ENCODE data around the gene GDF10. TPM values are rescaled to one million over a fixed set of nuclear protein-coding genes. Genes with fewer than 3 reads are reported as not detected.

Gene GDF10
- total RNA-seq, 2 donors from 2014 or later: 6.6 to 8.0 TPM

- no peaks in the 10 kb centered on the region for H3K9me3 ChIP-seq
- DNase-seq: no peak
- TF ChIP-seq, protein P1, sequence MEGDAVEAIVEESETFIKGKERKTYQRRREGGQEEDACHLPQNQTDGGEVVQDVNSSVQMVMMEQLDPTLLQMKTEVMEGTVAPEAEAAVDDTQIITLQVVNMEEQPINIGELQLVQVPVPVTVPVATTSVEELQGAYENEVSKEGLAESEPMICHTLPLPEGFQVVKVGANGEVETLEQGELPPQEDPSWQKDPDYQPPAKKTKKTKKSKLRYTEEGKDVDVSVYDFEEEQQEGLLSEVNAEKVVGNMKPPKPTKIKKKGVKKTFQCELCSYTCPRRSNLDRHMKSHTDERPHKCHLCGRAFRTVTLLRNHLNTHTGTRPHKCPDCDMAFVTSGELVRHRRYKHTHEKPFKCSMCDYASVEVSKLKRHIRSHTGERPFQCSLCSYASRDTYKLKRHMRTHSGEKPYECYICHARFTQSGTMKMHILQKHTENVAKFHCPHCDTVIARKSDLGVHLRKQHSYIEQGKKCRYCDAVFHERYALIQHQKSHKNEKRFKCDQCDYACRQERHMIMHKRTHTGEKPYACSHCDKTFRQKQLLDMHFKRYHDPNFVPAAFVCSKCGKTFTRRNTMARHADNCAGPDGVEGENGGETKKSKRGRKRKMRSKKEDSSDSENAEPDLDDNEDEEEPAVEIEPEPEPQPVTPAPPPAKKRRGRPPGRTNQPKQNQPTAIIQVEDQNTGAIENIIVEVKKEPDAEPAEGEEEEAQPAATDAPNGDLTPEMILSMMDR (IDR thresholded peaks at IDR 0.05): no peak
- no peak for TF ChIP-seq POLR2A (IDR thresholded peaks at IDR 0.05)
- H3K4me1 ChIP-seq: no peaks in the 10 kb centered on the region
- no peak within 1 kb of the TSS for H3K27ac ChIP-seq
- H3K27me3 ChIP-seq: no peaks in the 10 kb centered on the region
- H3K36me3 ChIP-seq (replicated peaks in 1 of 2; ENCODE audit: insufficient read depth in 1 of 2, low read depth in 2 of 2): no peaks in the 10 kb centered on the region
- 88 to 95% methylated on average over 1 to 5 of the region's 5 CpGs for WGBS, 2 donors
- ATAC-seq: no peak
- no peak within 1 kb of the TSS for H3K4me3 ChIP-seq
- intact Hi-C loops (cut with DNase I): no loop called here
These were observed 48.2 kb downstream of the GDF10 start, which contains the start of gene RBP3 for GRCh38 chr10:47348138-47348651. RBP3 (plus strand) TSS chr10:47348363; CDS start chr10:47348485, 122 bp downstream.

GRCh38 chr10:47348661-47349470, 48.9 kb downstream of the GDF10 start:
- Histone ChIP-seq H3K4me1 (no peaks in the 10 kb centered on the region), H3K4me3 (no peak overlapping the region), H3K9me3 (no peaks in the 10 kb centered on the region), H3K27ac (no peak overlapping the region), H3K36me3 (replicated peaks in 1 of 2; ENCODE audit: insufficient read depth in 1 of 2, low read depth in 2 of 2) (no peaks in the 10 kb centered on the region), H3K27me3 (no peaks in the 10 kb centered on the region)
- WGBS, 2 donors: 81 to 86% methylated on average over 21 to 34 of the region's 36 CpGs
- intact Hi-C loops (cut with DNase I): no loop called here
- DNase-seq: no peak
- no peak for ATAC-seq
- TF ChIP-seq, protein P1 (IDR thresholded peaks at IDR 0.05): no peak
- TF ChIP-seq POLR2A (IDR thresholded peaks at IDR 0.05): no peak

GRCh38 chr10:47349516-47349915, 49.5 kb downstream of the GDF10 start:
- WGBS, 2 donors: 91 to 92% methylated on average over 9 to 20 of the region's 22 CpGs
- no peak for ATAC-seq
- Histone ChIP-seq H3K27ac (no peak overlapping the region), H3K9me3 (no peaks in the 10 kb centered on the region), H3K36me3 (replicated peaks in 1 of 2; ENCODE audit: insufficient read depth in 1 of 2, low read depth in 2 of 2) (no peaks in the 10 kb centered on the region), H3K27me3 (no peaks in the 10 kb centered on the region), H3K4me1 (no peaks in the 10 kb centered on the region), H3K4me3 (no peak overlapping the region)
- intact Hi-C loops (cut with DNase I): no loop called here
- no peak for DNase-seq
- TF ChIP-seq POLR2A (IDR thresholded peaks at IDR 0.05): no peak
- TF ChIP-seq, protein P1 (IDR thresholded peaks at IDR 0.05): no peak

GRCh38 chr10:47349941-47350371, 50.0 kb downstream of the GDF10 start:
- WGBS, 2 donors: 93 to 94% methylated on average over 6 to 30 of the region's 31 CpGs
- ATAC-seq: no peak
- intact Hi-C loops (cut with DNase I): no loop called here
- Histone ChIP-seq H3K36me3 (replicated peaks in 1 of 2; ENCODE audit: insufficient read depth in 1 of 2, low read depth in 2 of 2) (no peaks in the 10 kb centered on the region), H3K4me3 (no peak overlapping the region), H3K27me3 (no peaks in the 10 kb centered on the region), H3K9me3 (no peaks in the 10 kb centered on the region), H3K4me1 (no peaks in the 10 kb centered on the region), H3K27ac (no peak overlapping the region)
- no peak for TF ChIP-seq POLR2A (IDR thresholded peaks at IDR 0.05)
- DNase-seq: no peak

DNA sequence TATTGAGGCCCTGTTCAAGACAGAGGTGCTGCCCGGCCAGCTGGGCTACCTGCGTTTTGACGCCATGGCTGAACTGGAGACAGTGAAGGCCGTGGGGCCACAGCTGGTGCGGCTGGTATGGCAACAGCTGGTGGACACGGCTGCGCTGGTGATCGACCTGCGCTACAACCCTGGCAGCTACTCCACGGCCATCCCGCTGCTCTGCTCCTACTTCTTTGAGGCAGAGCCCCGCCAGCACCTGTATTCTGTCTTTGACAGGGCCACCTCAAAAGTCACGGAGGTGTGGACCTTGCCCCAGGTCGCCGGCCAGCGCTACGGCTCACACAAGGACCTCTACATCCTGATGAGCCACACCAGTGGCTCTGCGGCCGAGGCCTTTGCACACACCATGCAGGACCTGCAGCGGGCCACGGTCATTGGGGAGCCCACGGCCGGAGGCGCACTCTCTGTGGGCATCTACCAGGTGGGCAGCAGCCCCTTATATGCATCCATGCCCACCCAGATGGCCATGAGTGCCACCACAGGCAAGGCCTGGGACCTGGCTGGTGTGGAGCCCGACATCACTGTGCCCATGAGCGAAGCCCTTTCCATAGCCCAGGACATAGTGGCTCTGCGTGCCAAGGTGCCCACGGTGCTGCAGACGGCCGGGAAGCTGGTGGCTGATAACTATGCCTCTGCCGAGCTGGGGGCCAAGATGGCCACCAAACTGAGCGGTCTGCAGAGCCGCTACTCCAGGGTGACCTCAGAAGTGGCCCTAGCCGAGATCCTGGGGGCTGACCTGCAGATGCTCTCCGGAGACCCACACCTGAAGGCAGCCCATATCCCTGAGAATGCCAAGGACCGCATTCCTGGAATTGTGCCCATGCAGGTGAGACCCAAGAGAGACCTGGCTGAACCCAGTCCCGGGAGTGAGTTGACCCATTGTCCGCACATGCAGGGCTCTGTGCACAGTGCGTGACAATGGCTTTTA, 51.0 kb downstream of the GDF10 start:
- no peaks in the 10 kb centered on the region for H3K9me3 ChIP-seq
- no peaks in the 10 kb centered on the region for H3K36me3 ChIP-seq (replicated peaks in 1 of 2; ENCODE audit: insufficient read depth in 1 of 2, low read depth in 2 of 2)
- no peaks in the 10 kb centered on the region for H3K27me3 ChIP-seq
- TF ChIP-seq POLR2A (IDR thresholded peaks at IDR 0.05): no peak
- TF ChIP-seq, protein P1 (IDR thresholded peaks at IDR 0.05): no peak
- H3K4me1 ChIP-seq: no peaks in the 10 kb centered on the region
- 90 to 92% methylated on average over 12 to 39 of the region's 39 CpGs for WGBS, 2 donors
- ATAC-seq (no peak), DNase-seq (no peak)
- H3K4me3 ChIP-seq: no peak overlapping the region
- no peak overlapping the region for H3K27ac ChIP-seq
- intact Hi-C loops (cut with DNase I): no loop called here
